HEK293 (cell line): ENCODE measurements around the gene ZNF436.

ENCODE experiments used
- EGR2 ChIP-seq: fragments of 450-650 bp; formaldehyde crosslinking; IDR thresholded peaks from 2 replicates; pipeline ENCODE4 v1.5.1; 2016; ENCODE audit warnings: low read depth, missing biosample characterization, missing genetic modification characterization
- GLI2 ChIP-seq: fragments of 450-650 bp; formaldehyde crosslinking; IDR thresholded peaks from 2 replicates; pipeline ENCODE4; 2017; ENCODE audit warnings: missing biosample characterization, missing genetic modification characterization, low read depth, borderline replicate concordance
- HIC1 ChIP-seq: fragments of 450-650 bp; formaldehyde crosslinking; IDR thresholded peaks from 2 replicates; pipeline ENCODE4 v1.5.1; 2016; ENCODE audit warnings: missing biosample characterization, missing genetic modification characterization
- IKZF3 ChIP-seq: fragments of 450-650 bp; IDR thresholded peaks from 2 replicates; pipeline ENCODE4 v1.5.0; 2018; ENCODE audit warnings: missing biosample characterization, mild to moderate bottlenecking, missing genetic modification characterization, moderate library complexity
- OSR2 ChIP-seq: fragments of 450-650 bp; formaldehyde crosslinking; IDR thresholded peaks from 2 replicates; pipeline ENCODE4 v1.5.1; 2016; ENCODE audit warnings: missing biosample characterization, missing genetic modification characterization
- TCF7L2 ChIP-seq: IDR thresholded peaks from 2 replicates; pipeline ENCODE4 v1.6.1; 2011; ENCODE audit warnings: low read depth, mild to moderate bottlenecking, inconsistent platforms, low read length, moderate library complexity, borderline replicate concordance
- TRIM28 ChIP-seq: IDR thresholded peaks from 2 replicates; pipeline ENCODE4 v1.6.1; 2011; ENCODE audit warnings: low read length, control low read depth, borderline replicate concordance
- ZBTB26 ChIP-seq: fragments of 450-650 bp; formaldehyde crosslinking; optimal IDR thresholded peaks from 2 replicates; pipeline ENCODE3; 2016; ENCODE audit warnings: missing biosample characterization, mild to moderate bottlenecking, missing genetic modification characterization
- ZBTB8A ChIP-seq: fragments of 450-650 bp; formaldehyde crosslinking; IDR thresholded peaks from 2 replicates; pipeline ENCODE4 v1.5.1; 2016; ENCODE audit warnings: missing biosample characterization, missing genetic modification characterization
- ZEB2 ChIP-seq: fragments of 450-650 bp; formaldehyde crosslinking; IDR thresholded peaks from 2 replicates; pipeline ENCODE4 v1.5.1; 2016; ENCODE audit warnings: missing biosample characterization, missing genetic modification characterization
- ZFP41 ChIP-seq: fragments of 450-650 bp; formaldehyde crosslinking; IDR thresholded peaks from 2 replicates; pipeline ENCODE4 v1.5.1; 2016; ENCODE audit warnings: missing biosample characterization, missing genetic modification characterization, borderline replicate concordance
- ZNF2 ChIP-seq: fragments of 450-650 bp; formaldehyde crosslinking; IDR thresholded peaks from 2 replicates; pipeline ENCODE4 v1.5.1; 2016; ENCODE audit warnings: missing biosample characterization, missing genetic modification characterization
- ZNF248 ChIP-seq: fragments of 450-650 bp; formaldehyde crosslinking; IDR thresholded peaks from 2 replicates; pipeline ENCODE4 v1.5.1; 2017; ENCODE audit warnings: missing biosample characterization, missing genetic modification characterization
- ZNF26 ChIP-seq: fragments of 450-650 bp; formaldehyde crosslinking; IDR thresholded peaks from 2 replicates; pipeline ENCODE4 v1.5.1; 2016; ENCODE audit warnings: missing biosample characterization, missing genetic modification characterization
- ZNF423 ChIP-seq: fragments of 450-650 bp; formaldehyde crosslinking; IDR thresholded peaks from 2 replicates; pipeline ENCODE4 v1.5.1; 2016; ENCODE audit warnings: missing biosample characterization, missing genetic modification characterization
- ZNF426 ChIP-seq: fragments of 450-650 bp; formaldehyde crosslinking; IDR thresholded peaks from 2 replicates; pipeline ENCODE4 v1.5.1; 2017; ENCODE audit warnings: missing biosample characterization, missing genetic modification characterization, mild to moderate bottlenecking, inconsistent platforms, moderate library complexity
- ZNF501 ChIP-seq: fragments of 450-650 bp; formaldehyde crosslinking; IDR thresholded peaks from 2 replicates; pipeline ENCODE4 v1.5.1; 2016; ENCODE audit warnings: missing biosample characterization, missing genetic modification characterization
- ZNF530 ChIP-seq: fragments of 450-650 bp; formaldehyde crosslinking; IDR thresholded peaks from 2 replicates; pipeline ENCODE4 v1.5.1; 2016; ENCODE audit warnings: low read depth, missing biosample characterization, missing genetic modification characterization
- ZNF548 ChIP-seq: fragments of 450-650 bp; formaldehyde crosslinking; IDR thresholded peaks from 2 replicates; pipeline ENCODE4 v1.5.1; 2016; ENCODE audit warnings: missing biosample characterization, missing genetic modification characterization
- ZNF555 ChIP-seq: fragments of 450-650 bp; formaldehyde crosslinking; conservative IDR thresholded peaks from 2 replicates; pipeline ENCODE4 v1.5.1; 2017; ENCODE audit warnings: missing biosample characterization, mild to moderate bottlenecking, missing genetic modification characterization, inconsistent platforms
- ZNF560 ChIP-seq: fragments of 450-650 bp; formaldehyde crosslinking; IDR thresholded peaks from 2 replicates; pipeline ENCODE4 v1.5.1; 2017; ENCODE audit warnings: missing biosample characterization, missing genetic modification characterization, borderline replicate concordance
- ZNF654 ChIP-seq: fragments of 450-650 bp; formaldehyde crosslinking; IDR thresholded peaks from 2 replicates; pipeline ENCODE4 v1.5.1; 2016; ENCODE audit warnings: low read depth, missing biosample characterization, missing genetic modification characterization
- ZNF677 ChIP-seq: fragments of 450-650 bp; IDR thresholded peaks from 2 replicates; pipeline ENCODE4 v1.5.0; 2018; ENCODE audit warnings: missing biosample characterization, mild to moderate bottlenecking, missing genetic modification characterization, moderate library complexity
- ZNF776 ChIP-seq: fragments of 450-650 bp; formaldehyde crosslinking; IDR thresholded peaks from 2 replicates; pipeline ENCODE4 v1.5.0; 2017; ENCODE audit warnings: missing biosample characterization, missing genetic modification characterization, borderline replicate concordance
- ZNF777 ChIP-seq: fragments of 450-650 bp; formaldehyde crosslinking; IDR thresholded peaks from 2 replicates; pipeline ENCODE4 v1.5.1; 2017; ENCODE audit warnings: missing biosample characterization, missing genetic modification characterization, borderline replicate concordance
- ZNF785 ChIP-seq: fragments of 450-650 bp; formaldehyde crosslinking; IDR thresholded peaks from 2 replicates; pipeline ENCODE4 v1.5.1; 2016; ENCODE audit warnings: missing biosample characterization, missing genetic modification characterization
- ZNF830 ChIP-seq: fragments of 450-650 bp; IDR thresholded peaks from 2 replicates; pipeline ENCODE4 v1.5.0; 2018; ENCODE audit warnings: missing biosample characterization, missing genetic modification characterization, low read depth, mild to moderate bottlenecking, moderate library complexity
- ZNF843 ChIP-seq: fragments of 450-650 bp; formaldehyde crosslinking; IDR thresholded peaks from 2 replicates; pipeline ENCODE4 v1.5.1; 2016; ENCODE audit warnings: missing biosample characterization, missing genetic modification characterization
- TF ChIP-seq, protein P1 (sequence below): fragments of 450-650 bp; formaldehyde crosslinking; IDR thresholded peaks from 2 replicates; pipeline ENCODE4 v1.5.1; 2017; ENCODE audit warnings: missing biosample characterization, missing genetic modification characterization
- TF ChIP-seq, protein P2 (sequence below): fragments of 450-650 bp; formaldehyde crosslinking; IDR thresholded peaks from 2 replicates; pipeline ENCODE4 v1.5.1; 2016; ENCODE audit warnings: missing biosample characterization, missing genetic modification characterization
- TF ChIP-seq, protein P3 (sequence below): fragments of 450-650 bp; formaldehyde crosslinking; IDR thresholded peaks from 2 replicates; pipeline ENCODE4 v1.5.1; 2016; ENCODE audit warnings: missing biosample characterization, missing genetic modification characterization

ZNF436 gene

DNA sequence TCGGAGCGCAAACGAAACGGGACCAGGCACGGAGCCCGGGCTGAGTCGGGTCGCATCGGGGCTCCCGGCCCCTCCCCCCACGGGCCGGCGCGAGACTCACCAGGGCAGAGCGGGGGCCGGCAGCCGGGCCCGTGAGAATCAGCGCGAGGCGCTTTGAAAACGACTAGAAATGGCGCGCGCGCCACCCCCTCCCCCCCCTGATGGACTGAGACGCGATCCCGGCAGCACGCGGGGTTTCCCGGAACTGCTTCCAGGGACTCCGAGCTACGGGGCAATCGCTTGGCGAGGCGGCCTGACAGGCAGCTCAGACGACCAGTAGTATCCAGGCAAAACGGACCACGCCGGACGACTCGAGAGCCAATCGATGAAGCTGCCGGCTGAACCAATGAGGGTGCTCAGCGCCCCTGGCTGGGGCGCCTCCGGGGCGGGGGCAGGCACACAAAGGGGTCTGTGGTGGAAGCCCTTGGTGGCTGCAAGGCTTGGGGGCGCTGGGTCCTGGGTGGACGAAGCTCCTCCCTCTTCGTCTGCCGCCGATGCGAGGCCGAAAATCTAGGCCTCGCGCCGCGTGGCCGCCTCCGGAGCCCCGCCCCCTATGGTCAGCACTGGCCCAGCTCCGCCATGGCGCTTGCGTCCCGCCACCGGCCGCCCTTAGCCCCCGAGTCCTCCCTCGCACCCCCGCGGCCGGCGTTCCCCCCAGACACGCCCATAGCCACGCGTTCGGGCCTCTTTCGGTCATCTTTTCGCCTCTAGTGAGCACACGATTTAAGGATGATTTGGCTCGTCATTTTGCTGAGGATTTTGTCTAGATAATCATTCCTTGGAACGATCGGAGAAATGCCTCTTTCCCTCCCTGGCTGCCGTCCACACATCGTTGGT lies 25.3 kb downstream of the ZNF436 start, which contains the start of gene HNRNPR (continued):
- TF ChIP-seq HIC1 (peak; percentile 89), ZNF555 (tag by site-specific recombination) (no peak), ZNF530 (tag by site-specific recombination) (no peak), ZNF26 (tag by site-specific recombination) (no peak), ZNF2 (peak; percentile 83), EGR2 (tag by site-specific recombination) (peak; percentile 81), ZNF501 (peak; percentile 90), GLI2 (tag by site-specific recombination) (no peak), ZNF677 (tag by site-specific recombination) (no peak), ZNF843 (tag by site-specific recombination) (peak; percentile 43; the same call in 1 of the 2 replicates), ZNF777 (tag by site-specific recombination) (no peak), ZNF785 (tag by site-specific recombination) (no peak), ZNF776 (tag by site-specific recombination) (no peak), ZNF830 (tag by site-specific recombination) (no peak), TCF7L2 (no peak), ZEB2 (tag by site-specific recombination) (peak; percentile 94), ZBTB8A (tag by site-specific recombination) (peak; percentile 89), ZNF426 (no peak), IKZF3 (tag by site-specific recombination) (no peak), OSR2 (tag by site-specific recombination) (no peak; the same call in 1 of the 2 replicates), ZNF548 (tag by site-specific recombination) (no peak), TRIM28 (peak; percentile 77; the same call in 1 of the 2 replicates), ZBTB26 (tag by site-specific recombination) (peak; percentile 97), ZNF654 (tag by site-specific recombination) (no peak), ZNF560 (tag by site-specific recombination) (no peak), ZNF248 (tag by site-specific recombination) (no peak), ZNF423 (tag by site-specific recombination) (no peak), ZFP41 (tag by site-specific recombination) (no peak)
- TF ChIP-seq, protein P1, sequence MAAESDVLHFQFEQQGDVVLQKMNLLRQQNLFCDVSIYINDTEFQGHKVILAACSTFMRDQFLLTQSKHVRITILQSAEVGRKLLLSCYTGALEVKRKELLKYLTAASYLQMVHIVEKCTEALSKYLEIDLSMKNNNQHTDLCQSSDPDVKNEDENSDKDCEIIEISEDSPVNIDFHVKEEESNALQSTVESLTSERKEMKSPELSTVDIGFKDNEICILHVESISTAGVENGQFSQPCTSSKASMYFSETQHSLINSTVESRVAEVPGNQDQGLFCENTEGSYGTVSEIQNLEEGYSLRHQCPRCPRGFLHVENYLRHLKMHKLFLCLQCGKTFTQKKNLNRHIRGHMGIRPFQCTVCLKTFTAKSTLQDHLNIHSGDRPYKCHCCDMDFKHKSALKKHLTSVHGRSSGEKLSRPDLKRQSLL (tag by site-specific recombination), result no peak
- TF ChIP-seq, protein P2, sequence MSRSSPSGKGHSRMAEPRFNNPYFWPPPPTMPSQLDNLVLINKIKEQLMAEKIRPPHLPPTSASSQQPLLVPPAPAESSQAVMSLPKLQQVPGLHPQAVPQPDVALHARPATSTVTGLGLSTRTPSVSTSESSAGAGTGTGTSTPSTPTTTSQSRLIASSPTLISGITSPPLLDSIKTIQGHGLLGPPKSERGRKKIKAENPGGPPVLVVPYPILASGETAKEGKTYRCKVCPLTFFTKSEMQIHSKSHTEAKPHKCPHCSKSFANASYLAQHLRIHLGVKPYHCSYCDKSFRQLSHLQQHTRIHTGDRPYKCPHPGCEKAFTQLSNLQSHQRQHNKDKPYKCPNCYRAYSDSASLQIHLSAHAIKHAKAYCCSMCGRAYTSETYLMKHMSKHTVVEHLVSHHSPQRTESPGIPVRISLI (tag by site-specific recombination), result no peak
- TF ChIP-seq, protein P3, sequence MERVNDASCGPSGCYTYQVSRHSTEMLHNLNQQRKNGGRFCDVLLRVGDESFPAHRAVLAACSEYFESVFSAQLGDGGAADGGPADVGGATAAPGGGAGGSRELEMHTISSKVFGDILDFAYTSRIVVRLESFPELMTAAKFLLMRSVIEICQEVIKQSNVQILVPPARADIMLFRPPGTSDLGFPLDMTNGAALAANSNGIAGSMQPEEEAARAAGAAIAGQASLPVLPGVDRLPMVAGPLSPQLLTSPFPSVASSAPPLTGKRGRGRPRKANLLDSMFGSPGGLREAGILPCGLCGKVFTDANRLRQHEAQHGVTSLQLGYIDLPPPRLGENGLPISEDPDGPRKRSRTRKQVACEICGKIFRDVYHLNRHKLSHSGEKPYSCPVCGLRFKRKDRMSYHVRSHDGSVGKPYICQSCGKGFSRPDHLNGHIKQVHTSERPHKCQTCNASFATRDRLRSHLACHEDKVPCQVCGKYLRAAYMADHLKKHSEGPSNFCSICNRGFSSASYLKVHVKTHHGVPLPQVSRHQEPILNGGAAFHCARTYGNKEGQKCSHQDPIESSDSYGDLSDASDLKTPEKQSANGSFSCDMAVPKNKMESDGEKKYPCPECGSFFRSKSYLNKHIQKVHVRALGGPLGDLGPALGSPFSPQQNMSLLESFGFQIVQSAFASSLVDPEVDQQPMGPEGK, result peak; percentile 100
